ENCODE data around the gene TRPV3.

DNA sequence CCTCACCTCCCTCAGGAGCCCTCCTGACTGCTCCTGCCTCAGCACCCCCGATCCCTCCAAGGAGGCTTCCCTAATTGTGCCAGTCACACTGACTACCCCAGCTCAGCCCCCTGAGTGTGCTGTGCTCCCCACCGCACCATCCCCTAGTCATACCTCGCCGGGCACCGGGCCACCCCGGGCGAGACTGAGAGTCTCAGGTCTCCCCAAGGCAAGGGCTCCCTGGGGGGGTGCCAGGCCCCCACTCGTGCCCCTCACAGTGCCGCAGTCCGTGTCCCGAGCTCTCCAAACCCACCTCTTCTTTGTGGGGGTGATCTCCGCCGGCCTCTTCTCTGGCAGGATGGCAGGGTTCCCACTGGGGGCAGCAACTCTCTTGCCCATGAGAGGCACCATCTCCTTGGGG lies 3.2 kb downstream of the TRPV3 start:
- TF ChIP-seq, protein P1, sequence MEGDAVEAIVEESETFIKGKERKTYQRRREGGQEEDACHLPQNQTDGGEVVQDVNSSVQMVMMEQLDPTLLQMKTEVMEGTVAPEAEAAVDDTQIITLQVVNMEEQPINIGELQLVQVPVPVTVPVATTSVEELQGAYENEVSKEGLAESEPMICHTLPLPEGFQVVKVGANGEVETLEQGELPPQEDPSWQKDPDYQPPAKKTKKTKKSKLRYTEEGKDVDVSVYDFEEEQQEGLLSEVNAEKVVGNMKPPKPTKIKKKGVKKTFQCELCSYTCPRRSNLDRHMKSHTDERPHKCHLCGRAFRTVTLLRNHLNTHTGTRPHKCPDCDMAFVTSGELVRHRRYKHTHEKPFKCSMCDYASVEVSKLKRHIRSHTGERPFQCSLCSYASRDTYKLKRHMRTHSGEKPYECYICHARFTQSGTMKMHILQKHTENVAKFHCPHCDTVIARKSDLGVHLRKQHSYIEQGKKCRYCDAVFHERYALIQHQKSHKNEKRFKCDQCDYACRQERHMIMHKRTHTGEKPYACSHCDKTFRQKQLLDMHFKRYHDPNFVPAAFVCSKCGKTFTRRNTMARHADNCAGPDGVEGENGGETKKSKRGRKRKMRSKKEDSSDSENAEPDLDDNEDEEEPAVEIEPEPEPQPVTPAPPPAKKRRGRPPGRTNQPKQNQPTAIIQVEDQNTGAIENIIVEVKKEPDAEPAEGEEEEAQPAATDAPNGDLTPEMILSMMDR (optimal IDR thresholded peaks at IDR 0.05 in 1 of 3, IDR thresholded peaks at IDR 0.05 in 1 of 3, conservative IDR thresholded peaks at IDR 0.05 in 1 of 3; ENCODE audit: extremely low read depth in 1 of 3, insufficient read depth in 2 of 3, low read length in 3 of 3): no peak
- no peak for TF ChIP-seq EZH2 (IDR thresholded peaks at IDR 0.05; ENCODE audit: low read length)

Data from keratinocyte (primary cell).